IPS DF 4.7 (cell line): Measurements from ENCODE around the gene SCFD2.

Experiments
- DNase-seq: peaks from one replicate; pipeline ENCODE4 v3.0.0-alpha.2; 2013; ENCODE audit warnings: low spot score; ENCODE audit errors: extremely low read depth

SCFD2 gene

GRCh38 chr4:52936729-52937128 lies 429.1 kb downstream of the SCFD2 start:
- no peak for DNase-seq

GRCh38 chr4:52935317-52935716 lies 430.5 kb downstream of the SCFD2 start:
- no peak for DNase-seq

- no peak for DNase-seq
Measured at GRCh38 chr4:52933738-52934137, 432.1 kb downstream of the SCFD2 start.

GRCh38 chr4:52932591-52933470 lies 433.0 kb downstream of the SCFD2 start:
- no peak for DNase-seq

- DNase-seq, result no peak
Measured at GRCh38 chr4:52931243-52931642, 434.6 kb downstream of the SCFD2 start.

- DNase-seq, result no peak
Measured at GRCh38 chr4:52926196-52926974, 439.5 kb downstream of the SCFD2 start.

GRCh38 chr4:52925531-52925968 lies 440.3 kb downstream of the SCFD2 start:
- DNase-seq, result no peak

- no peak for DNase-seq
Measured at GRCh38 chr4:52919461-52919860, 446.4 kb downstream of the SCFD2 start.

- no peak for DNase-seq
Measured at GRCh38 chr4:52917817-52918216, 448.0 kb downstream of the SCFD2 start.

- no peak for DNase-seq
Measured at GRCh38 chr4:52915730-52916300, 450.0 kb downstream of the SCFD2 start.

GRCh38 chr4:52915191-52915590 lies 450.7 kb downstream of the SCFD2 start:
- no peak for DNase-seq

- DNase-seq, result no peak
Measured at GRCh38 chr4:52914051-52914605, 451.7 kb downstream of the SCFD2 start.

- no peak for DNase-seq
Measured at GRCh38 chr4:52912608-52913007, 453.3 kb downstream of the SCFD2 start.

GRCh38 chr4:52911684-52912294 lies 454.1 kb downstream of the SCFD2 start:
- DNase-seq, result peak; percentile 84

- DNase-seq, result no peak
Measured at GRCh38 chr4:52910115-52910514, 455.7 kb downstream of the SCFD2 start.

- no peak for DNase-seq
Measured at GRCh38 chr4:52907510-52907909, 458.4 kb downstream of the SCFD2 start.

GRCh38 chr4:52904421-52904820 lies 461.4 kb downstream of the SCFD2 start:
- no peak for DNase-seq

- DNase-seq, result no peak
Measured at GRCh38 chr4:52903273-52903672, 462.6 kb downstream of the SCFD2 start.

GRCh38 chr4:52894443-52894842 lies 471.4 kb downstream of the SCFD2 start:
- no peak for DNase-seq

GRCh38 chr4:52892880-52893279 lies 473.0 kb downstream of the SCFD2 start:
- no peak for DNase-seq

GRCh38 chr4:52891743-52892142 lies 474.1 kb downstream of the SCFD2 start:
- no peak for DNase-seq

GRCh38 chr4:52890521-52890791 lies 475.4 kb downstream of the SCFD2 start:
- no peak for DNase-seq
